GM19468 (cell line): Measurements from ENCODE around the gene RUNDC3A.
"Not testable (repeated sequence)": the region's sequence is repeated elsewhere in the genome, so short reads cannot be mapped to it uniquely, and the experiment has no call there.

Source experiments
- ATAC-seq: cut with Tn5 transposase; IDR thresholded peaks from one replicate; pipeline ENCODE4 v1.9.1; 2021; ENCODE audit warnings: mild to moderate bottlenecking, moderate library complexity, moderate number of reproducible peaks; ENCODE audit not compliant: unreplicated experiment; ENCODE audit errors: extremely low read depth

Gene RUNDC3A

GRCh38 chr17:44354582-44355561, 46.5 kb downstream of the RUNDC3A start:
- no peak for ATAC-seq

- no peak for ATAC-seq
Measured at GRCh38 chr17:44355642-44356099, 47.3 kb downstream of the RUNDC3A start.

GRCh38 chr17:44356241-44356640, 47.8 kb downstream of the RUNDC3A start:
- no peak for ATAC-seq

- no peak for ATAC-seq
Measured at GRCh38 chr17:44358066-44358465, 49.7 kb downstream of the RUNDC3A start.

- no peak for ATAC-seq
Measured at GRCh38 chr17:44359006-44359405, 50.6 kb downstream of the RUNDC3A start.

GRCh38 chr17:44359458-44360143, 51.2 kb downstream of the RUNDC3A start:
- ATAC-seq = no peak

- no peak for ATAC-seq
Measured at GRCh38 chr17:44360144-44360533, 51.7 kb downstream of the RUNDC3A start.

GRCh38 chr17:44360826-44361225, 52.4 kb downstream of the RUNDC3A start:
- no peak for ATAC-seq

- ATAC-seq = no peak
Measured at GRCh38 chr17:44361292-44362260, 53.2 kb downstream of the RUNDC3A start.

- no peak for ATAC-seq
Measured at GRCh38 chr17:44362459-44362948, 54.1 kb downstream of the RUNDC3A start.

- no peak for ATAC-seq
Measured at GRCh38 chr17:44362949-44363612, 54.7 kb downstream of the RUNDC3A start.

GRCh38 chr17:44363613-44364159, 55.3 kb downstream of the RUNDC3A start, which contains the start of gene FAM171A2:
FAM171A2 (minus strand) TSS chr17:44363853; CDS start chr17:44363714, 139 bp downstream.
- no peak for ATAC-seq

- not testable (repeated sequence) for ATAC-seq
Measured at GRCh38 chr17:44365051-44365450, 56.6 kb downstream of the RUNDC3A start.

- no peak for ATAC-seq
Measured at GRCh38 chr17:44367231-44367979, 59.0 kb downstream of the RUNDC3A start.
